K562 (cell line): ENCODE results near the gene EPN2. TPM values are rescaled to one million over a fixed set of nuclear protein-coding genes. Genes with fewer than 3 reads are reported as not detected.

Experiments used
- ATAC-seq: fragments of 200-7000 bp; cut with Tn5 transposase; 3 replicates; pipeline ENCODE4 v1.9.1; 2020; ENCODE audit warnings: moderate library complexity
- BruUV-seq: library from RNA; stranded (reverse); fragments of 400-500 nt; replicated peaks from 2 replicates; lab custom pipeline; 2021; lab: Mats Ljungman, UMichigan
- CTCF ChIA-PET: fragments of 300-600 bp; formaldehyde crosslinking; extraction: SDS; loops from one replicate; lab custom pipeline; 2021; ENCODE audit warnings: low intra/inter-chr PET ratio; lab: Yijun Ruan, JAX
- POLR2A ChIA-PET: fragments of 300-600, 350-650 bp; sonication (Branson Sonifier 250); formaldehyde crosslinking; extraction: SDS; loops from one replicate; lab custom pipeline; 2021; ENCODE audit warnings: antibody characterized with exemption, inconsistent platforms; lab: Yijun Ruan, JAX
- DNase-seq, 4 experiments: peaks; one replicate each; pipeline versions ENCODE4 v3.0.0 to v3.0.0-alpha.2; 2011 to 2018; ENCODE audit warnings: low spot score in 3 of 4, mixed read lengths in 3 of 4; ENCODE audit errors: extremely low read depth in 1 of 4
- FAIRE-seq: peaks from 2 replicates; lab custom pipeline; 2011; peaks lifted over from hg19 to GRCh38; lab: Jason Lieb, UNC
- H2AFZ ChIP-seq: 2 replicates; pipeline ENCODE4 v1.6.0; 2011; ENCODE audit warnings: low read depth, low read length, control low read depth, inconsistent platforms
- H3K27ac ChIP-seq: fragments of 200-600 bp; 3 replicates; pipeline ENCODE4 v1.8.0; 2011; ENCODE audit warnings: low read depth, mild to moderate bottlenecking, control low read depth, inconsistent platforms, low read length, moderate library complexity, mixed read lengths; ENCODE audit errors: extremely low read depth
- H3K27me3 ChIP-seq, 2 experiments: fragments of 300-600 bp in 1 of 2; 2 replicates in 1 of 2; 3 replicates in 1 of 2; pipeline versions ENCODE4 v1.6.0 to v1.8.0; 2011; ENCODE audit warnings: inconsistent platforms in 2 of 2, low read length in 2 of 2, mild to moderate bottlenecking in 1 of 2, mixed read lengths in 1 of 2, moderate library complexity in 1 of 2; ENCODE audit not compliant: control insufficient read depth in 2 of 2, insufficient read depth in 2 of 2
- H3K36me3 ChIP-seq: fragments of 300-600 bp; 3 replicates; pipeline ENCODE4 v1.8.0; 2011; ENCODE audit warnings: mild to moderate bottlenecking, low read length, inconsistent platforms; ENCODE audit not compliant: control insufficient read depth, insufficient read depth
- H3K4me1 ChIP-seq, 2 experiments: fragments of 200-600 bp in 1 of 2; replicated peaks in 1 of 2; 2 replicates in 1 of 2; 3 replicates in 1 of 2; pipeline versions ENCODE4 v1.5.1 to v1.8.0; 2011; ENCODE audit warnings: inconsistent platforms in 2 of 2, low read length in 2 of 2, mild to moderate bottlenecking in 1 of 2, mixed read lengths in 1 of 2, moderate library complexity in 1 of 2; ENCODE audit not compliant: control insufficient read depth in 2 of 2, insufficient read depth in 2 of 2
- H3K4me2 ChIP-seq: 2 replicates; pipeline ENCODE4 v1.6.1; 2011; ENCODE audit warnings: low read length, control low read depth, inconsistent platforms, mixed read lengths; ENCODE audit not compliant: insufficient read depth
- H3K4me3 ChIP-seq: fragments of 200-600 bp; sonication (generic), shearing (Covaris generic); 2 replicates; pipeline ENCODE4 v1.5.1; 2016; ENCODE audit warnings: control low read depth, inconsistent platforms
- H3K79me2 ChIP-seq: fragments of 200-600 bp; 3 replicates; pipeline ENCODE4 v1.8.0; 2011; ENCODE audit warnings: low read length, inconsistent platforms; ENCODE audit not compliant: control insufficient read depth, insufficient read depth
- H3K9ac ChIP-seq, 2 experiments: 2 replicates each; pipeline versions ENCODE4 v1.6.0 to v1.6.1; 2011; ENCODE audit warnings: low read depth in 2 of 2, low read length in 2 of 2, control low read depth in 1 of 2, inconsistent platforms in 1 of 2, mild to moderate bottlenecking in 1 of 2, mixed read lengths in 1 of 2; ENCODE audit not compliant: insufficient read depth in 1 of 2
- H3K9me1 ChIP-seq: one replicate; pipeline ENCODE4 v1.6.0; 2011; ENCODE audit warnings: inconsistent platforms, mild to moderate bottlenecking, low read length, moderate library complexity; ENCODE audit not compliant: control insufficient read depth, insufficient read depth
- H3K9me3 ChIP-seq: replicated peaks from 2 replicates; pipeline ENCODE4 v1.5.1; 2011; ENCODE audit warnings: low read depth, low read length, inconsistent platforms; ENCODE audit not compliant: control insufficient read depth, insufficient read depth
- H4K20me1 ChIP-seq: replicated peaks from 2 replicates; pipeline ENCODE4 v1.6.1; 2011; ENCODE audit warnings: low read length, inconsistent platforms, mixed read lengths; ENCODE audit not compliant: control insufficient read depth, insufficient read depth
- BRD4 ChIP-seq: fragments of 200-600 bp; sonication (generic); IDR thresholded peaks from 2 replicates; pipeline ENCODE4 v1.6.1; 2017; ENCODE audit warnings: inconsistent platforms
- KLF10 ChIP-seq: fragments of 250-450 bp; sonication (Bioruptor Pico); IDR thresholded peaks from 2 replicates; pipeline ENCODE4 v1.6.1; 2021; ENCODE audit warnings: matching md5 sums
- L3MBTL2 ChIP-seq: fragments of 450-650 bp; IDR thresholded peaks from 2 replicates; pipeline ENCODE4 v1.6.1; 2016; ENCODE audit warnings: mild to moderate bottlenecking, moderate library complexity
- ZNF436 ChIP-seq: fragments of 250-450, 450-650 bp; sonication (Bioruptor Pico); formaldehyde crosslinking; IDR thresholded peaks from 2 replicates; pipeline ENCODE4 v1.7.0; 2020; ENCODE audit warnings: mild to moderate bottlenecking
- WGBS: fragments of 100-300 bp; shearing (Covaris generic); methylation state at CpG from one replicate; pipeline ENCODE4 v1.1.6; 2016; ENCODE audit warnings: low coverage, mixed read lengths; ENCODE audit not compliant: insufficient coverage; ENCODE audit errors: missing lambda C conversion rate; 5-methylcytosine and 5-hydroxymethylcytosine counted together
- in situ Hi-C: fragments of 300-500 bp; cut with MboI; formaldehyde crosslinking; loops from 4 replicates; pipeline ENCODE4 v1.15.0; 2018; ENCODE audit warnings: inconsistent platforms, mixed read lengths
- intact Hi-C: fragments of 100-400 bp; cut with micrococcal nuclease; formaldehyde crosslinking; loops from 2 replicates; pipeline ENCODE4 v1.14.2; 2022
- polyA plus RNA-seq, 8 experiments: library from polyadenylated mRNA; depleted of rRNA in 4 of 8; stranded (reverse) in 5 of 8; unstranded in 3 of 8; fragments of >200 nt; fragmentation: Nextera tagmentation in 2 of 8; fragmentation: Illumina TruSeq in 1 of 8; extraction: Ambion mirVana in 2 of 8; extraction: Trizol in 1 of 8; gene quantifications; 2 replicates each; pipeline versions ENCODE4 v1.2.1 to v1.2.3, GENCODE V29; 2011 to 2014; ENCODE audit warnings: inconsistent platforms in 1 of 8, missing spikeins in 1 of 8
- total RNA-seq, 7 experiments: library from RNA; depleted of rRNA in 6 of 7; stranded (reverse); fragments of >200 nt in 6 of 7; fragmentation: Illumina TruSeq in 2 of 7; extraction: Trizol in 2 of 7; gene quantifications; 2 replicates each; pipeline versions ENCODE4 v1.2.1 to v1.2.3, GENCODE V29; 2011 to 2021; ENCODE audit warnings: low replicate concordance in 1 of 7

EPN2 gene
- total and polyA plus RNA-seq, 9 of the 15 experiments (the other 6 are each of a cell fraction or from before 2014, with no cell fraction given), result 1.0 to 12.9 (median 8.9) TPM

DNA sequence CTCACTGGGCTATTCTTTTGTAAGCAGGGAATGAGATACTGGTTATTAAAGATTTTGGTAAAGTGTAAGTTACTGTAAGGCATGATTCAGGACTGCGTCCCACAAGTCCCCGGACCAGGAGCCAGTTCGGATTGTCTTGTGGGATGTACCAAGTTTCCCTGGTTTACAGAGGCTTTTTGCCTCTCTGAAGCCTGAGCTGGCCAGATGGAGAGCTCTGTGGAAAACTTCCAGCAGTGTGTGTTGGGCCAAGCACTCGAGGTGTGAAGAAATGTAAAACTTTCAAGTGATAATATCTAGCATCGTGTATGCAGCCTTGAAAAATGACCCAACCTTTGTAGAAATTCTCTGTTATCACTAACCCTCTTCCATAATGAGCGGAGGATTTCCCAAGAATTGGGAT, 2.4 kb downstream of the EPN2 start:
- Histone ChIP-seq H3K27me3 (no peaks in the 10 kb centered on the region), H3K9me1 (no peaks in the 10 kb centered on the region), H3K27ac (no peak overlapping the region), H3K4me2 (no peak overlapping the region), H2AFZ (no peak overlapping the region), H3K9ac (no peak overlapping the region), H3K4me3 (no peak overlapping the region), H3K4me1 (peaks cover 9 to 11% of the 10 kb centered on the region in 2 experiments), H3K9me3 (no peaks in the 10 kb centered on the region), H4K20me1 (no peaks in the 10 kb centered on the region), H3K79me2 (peaks cover 25% of the 10 kb centered on the region), H3K36me3 (0 out of 3 replicates have a peak, but pooled peaks cover 3% of the 10 kb centered on the region)
- no peak for ATAC-seq
- in situ Hi-C loops, result no loop called here
- intact Hi-C loops, result no loop called here
- CTCF ChIA-PET, result no interaction called here
- FAIRE-seq, result no peak
- 50% methylated on average over 6 of the region's 6 CpGs for WGBS
- POLR2A ChIA-PET, result interaction anchor here (0.7 to 2.3 kb wide), 2 partner anchors 9 to 55 kb away, joined by 4 to 16 read pairs; no protein-coding TSS in a partner anchor
- TF ChIP-seq L3MBTL2 (peak; percentile 49; the same call in 1 of the 2 replicates), BRD4 (no peak)
- BruUV-seq, result no TSS peak
- no peak for DNase-seq

DNA sequence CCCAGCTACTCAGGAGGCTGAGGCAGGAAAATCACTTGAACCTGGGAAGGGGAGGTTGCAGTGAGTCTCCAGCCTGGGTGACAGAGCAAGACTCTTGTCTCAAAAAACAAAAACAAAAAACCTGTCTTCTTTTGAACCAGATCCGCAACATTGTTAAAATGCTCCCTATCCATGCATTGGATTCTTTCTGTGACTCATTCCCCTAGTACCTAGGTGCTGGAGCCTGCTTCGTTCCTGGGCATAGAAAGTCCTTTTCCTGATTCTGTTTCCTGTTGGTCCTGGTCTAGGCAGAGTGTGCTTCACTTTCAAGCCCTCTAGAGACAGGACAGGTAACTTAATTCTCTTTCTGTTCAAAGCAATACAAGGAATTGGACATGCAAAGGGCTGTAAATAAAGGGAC, 5.2 kb downstream of the EPN2 start:
- Histone ChIP-seq H3K9me1 (no peaks in the 10 kb centered on the region), H3K4me2 (no peak overlapping the region), H2AFZ (no peak overlapping the region), H3K27me3 (no peaks in the 10 kb centered on the region), H3K9ac (no peak overlapping the region), H4K20me1 (no peaks in the 10 kb centered on the region), H3K36me3 (0 out of 3 replicates have a peak, but pooled peaks cover 3% of the 10 kb centered on the region), H3K4me1 (peaks cover 11 to 12% of the 10 kb centered on the region in 2 experiments), H3K9me3 (no peaks in the 10 kb centered on the region), H3K27ac (no peak overlapping the region), H3K79me2 (peaks cover 29% of the 10 kb centered on the region), H3K4me3 (no peak overlapping the region)
- BruUV-seq, result no TSS peak
- 66% methylated on average over 2 of the region's 2 CpGs for WGBS
- ChIA-PET POLR2A (no interaction called here), CTCF (no interaction called here)
- intact Hi-C loops (no loop called here), in situ Hi-C loops (loop anchor here (10.0 kb wide), 1 partner anchor 138 kb away; no protein-coding TSS in a partner anchor)
- TF ChIP-seq KLF10 (CRISPR knock-in tag) (no peak), ZNF436 (CRISPR knock-in tag) (no peak)
- ATAC-seq (no peak), DNase-seq (no peak), FAIRE-seq (no peak)
